Measurements from ENCODE around the gene BRD4. TPM values are rescaled to one million over a fixed set of nuclear protein-coding genes. Genes with fewer than 3 reads are reported as not detected.
A peak's percentile ranks its signal among the peaks of the same experiment; 100 is the strongest.

The BRD4 gene
- total RNA-seq, 1 donor = 29.3 TPM

GRCh38 chr19:15237759-15238638 is 94.3 kb downstream of the BRD4 start:
- peaks cover 12% of the 10 kb centered on the region for H3K4me1 ChIP-seq (ENCODE audit: insufficient read depth, low read length)
- H3K27me3 ChIP-seq (ENCODE audit: insufficient read depth, low read length) = no peaks in the 10 kb centered on the region
- no peak overlapping the region for H3K4me3 ChIP-seq (ENCODE audit: low read length)
- H3K9me3 ChIP-seq (ENCODE audit: low read depth, low read length) = no peaks in the 10 kb centered on the region

GRCh38 chr19:15236886-15237285 is 95.5 kb downstream of the BRD4 start:
- Histone ChIP-seq H3K27me3 (ENCODE audit: insufficient read depth, low read length) (peaks cover 5% of the 10 kb centered on the region), H3K9me3 (ENCODE audit: low read depth, low read length) (no peaks in the 10 kb centered on the region), H3K4me1 (ENCODE audit: insufficient read depth, low read length) (peaks cover 22% of the 10 kb centered on the region), H3K4me3 (ENCODE audit: low read length) (no peak overlapping the region)

GRCh38 chr19:15235781-15236180 is 96.6 kb downstream of the BRD4 start:
- Histone ChIP-seq H3K27me3 (ENCODE audit: insufficient read depth, low read length) (peaks cover 16% of the 10 kb centered on the region), H3K9me3 (ENCODE audit: low read depth, low read length) (no peaks in the 10 kb centered on the region), H3K4me3 (ENCODE audit: low read length) (no peak overlapping the region), H3K4me1 (ENCODE audit: insufficient read depth, low read length) (peaks cover 29% of the 10 kb centered on the region)

- Histone ChIP-seq H3K27me3 (ENCODE audit: insufficient read depth, low read length) (peaks cover 19% of the 10 kb centered on the region), H3K4me1 (ENCODE audit: insufficient read depth, low read length) (peaks cover 29% of the 10 kb centered on the region), H3K4me3 (ENCODE audit: low read length) (no peak overlapping the region), H3K9me3 (ENCODE audit: low read depth, low read length) (no peaks in the 10 kb centered on the region)
Observed at GRCh38 chr19:15234431-15235130, 97.8 kb downstream of the BRD4 start.

GRCh38 chr19:15231271-15231670 is 101.1 kb downstream of the BRD4 start:
- H3K9me3 ChIP-seq (ENCODE audit: low read depth, low read length) = no peaks in the 10 kb centered on the region
- no peak overlapping the region for H3K4me3 ChIP-seq (ENCODE audit: low read length)
- H3K27me3 ChIP-seq (ENCODE audit: insufficient read depth, low read length) = peaks cover 19% of the 10 kb centered on the region
- H3K4me1 ChIP-seq (ENCODE audit: insufficient read depth, low read length) = peaks cover 29% of the 10 kb centered on the region

- Histone ChIP-seq H3K4me3 (ENCODE audit: low read length) (no peak overlapping the region), H3K9me3 (ENCODE audit: low read depth, low read length) (no peaks in the 10 kb centered on the region), H3K27me3 (ENCODE audit: insufficient read depth, low read length) (peaks cover 23% of the 10 kb centered on the region), H3K4me1 (ENCODE audit: insufficient read depth, low read length) (peaks cover 28% of the 10 kb centered on the region)
Observed at GRCh38 chr19:15227261-15227660, 105.1 kb downstream of the BRD4 start.

GRCh38 chr19:15225760-15226159 is 106.6 kb downstream of the BRD4 start:
- no peak overlapping the region for H3K4me3 ChIP-seq (ENCODE audit: low read length)
- peaks cover 17% of the 10 kb centered on the region for H3K4me1 ChIP-seq (ENCODE audit: insufficient read depth, low read length)
- H3K9me3 ChIP-seq (ENCODE audit: low read depth, low read length) = no peaks in the 10 kb centered on the region
- H3K27me3 ChIP-seq (ENCODE audit: insufficient read depth, low read length) = peaks cover 8% of the 10 kb centered on the region

- Histone ChIP-seq H3K9me3 (ENCODE audit: low read depth, low read length) (no peaks in the 10 kb centered on the region), H3K4me3 (ENCODE audit: low read length) (peak overlapping the region; percentile 25), H3K4me1 (ENCODE audit: insufficient read depth, low read length) (peaks cover 17% of the 10 kb centered on the region), H3K27me3 (ENCODE audit: insufficient read depth, low read length) (peaks cover 6% of the 10 kb centered on the region)
Observed at GRCh38 chr19:15223649-15224361, 108.5 kb downstream of the BRD4 start.

- Histone ChIP-seq H3K27me3 (ENCODE audit: insufficient read depth, low read length) (peaks cover 6% of the 10 kb centered on the region), H3K4me1 (ENCODE audit: insufficient read depth, low read length) (peaks cover 17% of the 10 kb centered on the region), H3K4me3 (ENCODE audit: low read length) (peak overlapping the region; percentile 25), H3K9me3 (ENCODE audit: low read depth, low read length) (no peaks in the 10 kb centered on the region)
Observed at GRCh38 chr19:15222738-15223648, 109.3 kb downstream of the BRD4 start.

- Histone ChIP-seq H3K4me3 (ENCODE audit: low read length) (no peak overlapping the region), H3K27me3 (ENCODE audit: insufficient read depth, low read length) (peaks cover 6% of the 10 kb centered on the region), H3K4me1 (ENCODE audit: insufficient read depth, low read length) (peaks cover 17% of the 10 kb centered on the region), H3K9me3 (ENCODE audit: low read depth, low read length) (no peaks in the 10 kb centered on the region)
Observed at GRCh38 chr19:15220833-15221232, 111.5 kb downstream of the BRD4 start.

- Histone ChIP-seq H3K4me3 (ENCODE audit: low read length) (no peak overlapping the region), H3K27me3 (ENCODE audit: insufficient read depth, low read length) (peaks cover 6% of the 10 kb centered on the region), H3K4me1 (ENCODE audit: insufficient read depth, low read length) (peaks cover 10% of the 10 kb centered on the region), H3K9me3 (ENCODE audit: low read depth, low read length) (no peaks in the 10 kb centered on the region)
Observed at GRCh38 chr19:15218501-15218900, 113.8 kb downstream of the BRD4 start.

GRCh38 chr19:15216363-15216762 is 116.0 kb downstream of the BRD4 start:
- H3K9me3 ChIP-seq (ENCODE audit: low read depth, low read length) = no peaks in the 10 kb centered on the region
- peaks cover 16% of the 10 kb centered on the region for H3K4me1 ChIP-seq (ENCODE audit: insufficient read depth, low read length)
- no peak overlapping the region for H3K4me3 ChIP-seq (ENCODE audit: low read length)
- H3K27me3 ChIP-seq (ENCODE audit: insufficient read depth, low read length) = no peaks in the 10 kb centered on the region

GRCh38 chr19:15213715-15214381 is 118.5 kb downstream of the BRD4 start:
- H3K4me3 ChIP-seq (ENCODE audit: low read length) = no peak overlapping the region
- H3K27me3 ChIP-seq (ENCODE audit: insufficient read depth, low read length) = no peaks in the 10 kb centered on the region
- no peaks in the 10 kb centered on the region for H3K9me3 ChIP-seq (ENCODE audit: low read depth, low read length)
- H3K4me1 ChIP-seq (ENCODE audit: insufficient read depth, low read length) = peaks cover 37% of the 10 kb centered on the region

- no peaks in the 10 kb centered on the region for H3K9me3 ChIP-seq (ENCODE audit: low read depth, low read length)
- peaks cover 40% of the 10 kb centered on the region for H3K4me1 ChIP-seq (ENCODE audit: insufficient read depth, low read length)
- no peaks in the 10 kb centered on the region for H3K27me3 ChIP-seq (ENCODE audit: insufficient read depth, low read length)
- no peak overlapping the region for H3K4me3 ChIP-seq (ENCODE audit: low read length)
Observed at GRCh38 chr19:15212711-15213110, 119.6 kb downstream of the BRD4 start.

Measured in mononuclear cell (primary cell).